HUDEP-2 (cell line): ENCODE measurements around the gene TENM3.

Experiments used
- DNase-seq, 76 experiments: peaks; one replicate each; lab custom pipeline; 2025; ENCODE audit not compliant: unreplicated experiment in 76 of 76; lab: John Stamatoyannopoulos, UW

TENM3 gene

DNA sequence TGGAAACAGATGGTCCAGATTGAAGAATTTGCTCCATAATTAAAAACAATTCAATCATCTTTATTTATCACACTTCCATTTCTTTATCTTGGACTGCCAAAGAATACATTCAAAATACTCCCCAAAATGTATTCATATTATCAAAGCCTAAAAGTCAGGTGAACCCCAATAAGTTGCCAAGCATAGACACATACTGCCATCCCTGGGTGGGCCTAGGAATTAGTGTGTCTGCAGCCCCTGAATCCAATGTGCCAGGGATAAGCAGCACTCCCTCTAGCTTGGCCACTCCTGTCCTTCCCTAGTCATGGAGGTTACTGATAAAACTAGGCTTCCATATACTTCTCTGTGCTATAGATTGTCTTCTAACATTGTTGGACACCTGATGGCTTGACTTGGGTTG, 199.9 kb downstream of the TENM3 start:
- DNase-seq = no peak

DNA sequence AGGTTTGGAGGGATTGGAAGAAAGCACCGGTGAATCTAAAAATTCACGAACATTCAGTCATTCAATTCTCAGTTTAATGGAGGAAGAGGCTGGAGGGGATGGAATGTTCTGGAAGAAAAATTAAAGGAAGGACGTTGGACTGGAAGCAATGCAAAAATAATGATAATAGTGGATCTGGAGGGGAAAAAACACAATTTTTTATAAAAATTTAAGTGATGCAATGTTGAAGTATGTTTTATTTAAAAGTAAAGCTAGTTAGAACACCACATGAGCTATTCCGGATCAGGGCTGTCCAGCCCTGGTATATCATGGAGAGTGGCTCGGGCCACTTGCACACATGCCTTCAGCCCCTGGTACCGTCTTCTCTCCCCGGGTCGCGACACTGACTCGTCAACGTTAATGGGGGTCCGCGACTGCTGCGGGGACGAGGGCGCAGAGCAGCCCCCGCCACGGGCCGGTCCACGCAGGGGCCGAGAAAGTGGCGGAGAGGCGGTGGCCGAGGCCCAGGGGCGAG, 204.6 kb downstream of the TENM3 start:
- peak in 1 of 76 experiments; percentile 1 for DNase-seq

DNA sequence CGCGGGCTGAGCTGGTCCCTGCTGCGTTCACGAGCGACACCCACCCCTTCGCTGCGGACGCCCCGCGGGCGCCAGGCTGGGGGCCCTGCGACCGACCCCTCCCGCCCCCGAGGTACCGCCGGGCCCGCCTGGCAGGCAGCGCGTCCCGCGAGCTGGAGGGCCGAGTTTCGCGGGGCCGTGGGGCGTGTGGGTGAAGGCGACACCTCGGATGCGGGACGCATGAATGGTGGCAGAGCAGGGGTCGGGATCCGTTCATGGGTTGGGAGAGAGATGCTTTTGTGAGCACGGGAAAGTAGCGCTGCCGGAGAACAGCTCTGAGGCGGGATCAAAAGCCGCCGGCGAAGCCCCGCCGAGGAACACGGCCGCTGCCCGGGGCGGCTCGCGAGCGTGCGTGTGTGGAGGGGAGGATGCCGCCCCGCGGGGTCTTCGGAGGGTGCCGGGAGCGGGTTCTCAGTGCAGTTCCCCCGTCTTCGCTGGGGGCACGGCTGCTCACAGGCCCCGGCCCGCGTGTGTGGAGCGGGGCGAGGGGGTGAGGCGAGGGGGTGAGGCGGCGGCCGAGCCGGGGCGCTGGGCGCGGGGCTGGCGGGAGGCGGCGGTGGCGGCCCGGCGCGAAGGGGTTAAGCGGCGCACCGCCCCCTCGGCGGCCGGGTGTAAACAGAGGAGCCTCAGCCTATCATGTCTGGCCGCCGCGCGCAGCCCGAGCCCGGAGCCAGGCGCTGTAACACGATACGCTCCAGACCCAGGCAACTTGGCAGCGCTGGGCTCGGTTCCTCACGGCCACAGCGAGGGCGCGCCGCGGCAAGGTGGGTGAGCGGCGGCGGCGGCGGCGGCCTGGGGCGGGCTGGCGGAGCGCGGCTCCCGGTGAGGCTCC, 205.3 kb downstream of the TENM3 start:
- peak in 45 of 76 experiments; percentile 0 to 52 (median 20) for DNase-seq

DNA sequence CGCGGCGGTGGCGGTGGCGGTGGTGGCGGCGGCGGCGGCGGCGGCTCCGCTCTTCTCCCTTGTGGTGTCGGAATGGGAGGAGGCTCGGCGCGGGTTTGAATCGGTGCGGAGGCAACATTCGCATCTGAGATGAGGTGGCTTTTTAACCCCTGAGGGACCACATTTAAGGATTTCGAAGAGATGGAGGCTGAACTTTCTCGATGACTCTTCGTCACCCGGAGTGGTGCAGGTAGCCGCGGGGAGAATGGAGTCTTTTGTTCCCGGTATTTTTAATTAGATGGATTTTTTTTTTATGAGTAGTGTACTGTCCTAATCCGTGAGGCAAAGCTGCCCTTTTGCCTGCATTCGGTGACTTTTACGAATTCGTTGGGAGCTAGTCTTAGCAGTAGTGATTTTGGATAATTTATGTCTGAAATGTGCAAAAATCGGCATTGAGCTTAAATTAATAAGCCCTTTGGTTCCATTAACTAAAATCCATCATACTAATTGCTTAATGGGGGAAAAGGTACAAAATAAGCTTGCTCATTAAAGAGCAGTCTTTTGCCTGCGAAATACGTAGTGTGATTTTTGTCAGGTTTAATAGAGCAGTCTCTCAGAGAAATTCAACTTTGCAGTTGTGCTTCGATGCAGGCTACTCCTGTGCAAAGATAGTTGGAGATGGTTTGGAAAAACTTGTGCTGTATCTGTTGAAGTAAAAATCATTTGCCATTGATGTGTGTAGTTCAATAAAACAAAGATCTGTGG, 206.2 kb downstream of the TENM3 start:
- peak in 1 of 76 experiments; percentile 19 for DNase-seq

DNA sequence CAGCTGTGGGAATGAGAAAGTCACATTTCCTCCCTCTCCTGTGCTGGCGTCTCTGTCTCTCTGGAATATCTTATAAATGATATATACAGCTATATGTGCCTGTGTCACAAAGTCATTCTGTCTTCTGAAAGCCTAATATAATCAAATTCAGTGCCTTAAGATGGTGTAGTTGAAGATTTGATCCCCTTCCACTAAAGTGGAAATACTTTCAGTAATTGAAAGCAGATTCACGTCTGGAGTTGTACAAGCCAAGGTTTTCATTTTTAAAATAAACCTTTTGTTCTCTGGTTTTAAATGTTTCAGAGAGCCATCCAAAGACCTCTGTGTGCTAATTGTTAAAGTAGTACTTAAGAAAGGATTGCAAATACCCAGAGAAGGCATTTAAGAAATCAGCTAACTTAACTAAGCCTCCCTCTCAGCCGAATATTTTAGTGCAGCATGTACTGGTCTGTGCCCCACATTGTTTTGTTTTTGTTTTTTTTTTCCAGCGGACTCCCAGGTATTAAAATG, 206.8 kb downstream of the TENM3 start:
- no peak for DNase-seq

DNA sequence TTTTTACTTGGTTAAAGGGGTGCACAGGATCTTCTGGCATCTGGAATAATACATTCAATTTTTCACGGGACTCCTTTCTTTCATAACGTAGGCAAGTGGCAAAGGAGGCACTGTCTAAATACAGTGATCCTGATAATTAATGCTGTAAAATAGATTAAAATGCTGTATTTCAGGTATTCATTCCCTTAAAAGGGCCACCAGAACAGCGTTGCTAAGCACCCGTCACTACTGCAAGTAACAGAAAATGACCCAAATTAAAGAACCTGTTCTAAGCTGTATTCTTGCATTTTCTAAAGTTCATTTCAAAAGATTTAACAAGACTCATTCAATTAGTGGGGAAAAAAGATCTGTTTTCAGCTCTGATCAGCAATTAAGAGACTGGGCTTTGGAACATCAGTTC, 208.2 kb downstream of the TENM3 start:
- DNase-seq = no peak

DNA sequence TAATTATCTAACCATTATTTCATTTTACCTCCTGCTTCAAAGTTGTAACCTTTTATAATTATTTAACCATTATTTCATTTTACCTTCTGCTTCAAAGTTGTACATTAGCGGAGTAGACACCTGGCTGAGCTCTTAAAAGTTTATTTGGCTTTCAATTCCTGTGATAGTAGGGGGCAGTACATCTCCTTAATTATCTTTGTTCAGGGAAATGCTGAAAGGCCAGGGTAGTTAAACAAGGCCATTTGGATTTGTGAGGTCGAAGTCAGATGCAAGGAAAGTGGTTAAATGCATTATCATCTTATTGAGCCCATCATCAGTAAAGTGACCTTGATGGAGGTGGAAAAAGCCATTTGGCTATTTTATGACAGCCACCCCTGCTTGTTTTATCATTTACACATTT, 210.6 kb downstream of the TENM3 start:
- DNase-seq = no peak

DNA sequence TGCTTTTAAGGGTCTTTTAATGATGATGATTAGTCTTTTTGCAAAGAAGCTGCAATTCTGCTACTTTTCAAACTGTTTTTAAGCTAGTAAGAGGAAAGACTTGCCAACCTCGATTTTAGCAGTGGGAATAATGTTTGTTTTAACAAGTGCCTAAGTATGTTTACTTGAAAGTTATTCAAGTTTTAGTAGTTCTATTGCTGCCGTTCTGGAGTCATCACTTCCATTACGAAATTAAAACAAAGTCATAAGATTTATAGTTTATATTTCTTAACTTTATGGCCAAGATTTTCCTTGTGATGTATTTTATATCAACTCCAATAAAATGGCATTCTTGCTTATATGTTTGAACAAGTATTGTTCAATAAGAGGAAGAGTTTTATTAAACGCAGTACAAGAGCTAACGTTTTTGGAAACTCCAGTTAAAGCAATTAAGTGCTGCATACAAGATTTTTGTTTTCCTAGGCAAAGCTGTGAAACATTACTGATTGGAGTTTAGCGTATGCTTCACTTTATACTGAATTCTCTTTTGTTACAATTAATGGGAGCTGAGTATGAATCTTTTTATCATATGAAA, 211.3 kb downstream of the TENM3 start:
- DNase-seq = no peak

DNA sequence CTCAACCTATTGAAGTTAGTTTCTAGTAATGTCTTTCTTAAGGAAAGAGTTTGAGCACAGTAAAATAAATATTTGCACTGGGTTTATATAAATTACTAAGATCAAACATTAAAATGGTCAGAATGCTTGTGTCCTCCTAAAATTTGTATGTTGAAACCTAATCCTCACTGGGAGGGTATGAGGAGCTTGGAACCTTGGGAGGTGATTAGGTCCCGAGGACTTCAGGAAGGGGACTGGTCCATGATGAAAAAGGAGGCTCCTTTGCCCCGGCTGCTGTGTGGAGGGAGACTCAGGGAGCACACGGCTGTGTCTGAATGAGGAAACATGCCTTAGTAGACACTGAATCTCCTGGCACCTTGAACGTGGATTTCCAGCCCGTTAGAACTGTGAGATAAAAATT, 221.9 kb downstream of the TENM3 start:
- no peak for DNase-seq

DNA sequence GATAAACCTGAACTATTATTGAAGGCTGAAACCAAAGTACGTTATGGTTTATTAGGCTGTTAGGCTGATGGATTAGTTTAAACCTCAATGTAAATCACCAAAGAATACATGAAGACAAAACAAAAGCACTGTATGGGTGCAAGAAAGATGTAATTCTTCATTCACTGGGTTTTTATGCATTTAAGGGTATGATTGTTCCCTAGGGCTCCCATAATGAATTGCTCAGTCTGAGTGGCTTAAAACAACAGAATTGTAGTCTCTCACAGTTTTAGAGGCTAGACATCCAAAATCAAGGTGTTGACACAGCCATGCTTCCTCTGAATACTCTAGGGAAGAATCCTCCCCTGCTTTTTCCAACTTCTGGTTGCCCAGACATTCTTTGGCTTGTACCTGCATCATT, 222.8 kb downstream of the TENM3 start:
- no peak for DNase-seq

DNA sequence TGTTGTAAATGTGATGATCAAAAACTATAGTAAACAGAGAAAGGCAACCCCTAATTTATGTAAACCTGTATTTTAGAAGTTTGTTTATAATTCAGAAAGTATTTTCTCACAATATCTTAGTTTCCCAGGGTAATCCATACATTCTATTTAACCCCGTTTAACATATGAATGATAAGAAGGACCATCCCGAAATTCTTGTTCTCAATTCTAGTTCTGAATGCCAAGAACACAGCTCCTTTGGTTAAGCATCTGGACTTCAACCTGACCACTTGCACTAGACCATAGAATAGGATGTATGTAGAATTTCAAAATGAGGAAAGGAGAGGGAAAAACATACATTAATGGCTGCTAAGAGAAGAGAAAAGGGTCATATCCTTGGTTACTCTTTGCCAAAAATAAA, 227.0 kb downstream of the TENM3 start:
- no peak for DNase-seq

DNA sequence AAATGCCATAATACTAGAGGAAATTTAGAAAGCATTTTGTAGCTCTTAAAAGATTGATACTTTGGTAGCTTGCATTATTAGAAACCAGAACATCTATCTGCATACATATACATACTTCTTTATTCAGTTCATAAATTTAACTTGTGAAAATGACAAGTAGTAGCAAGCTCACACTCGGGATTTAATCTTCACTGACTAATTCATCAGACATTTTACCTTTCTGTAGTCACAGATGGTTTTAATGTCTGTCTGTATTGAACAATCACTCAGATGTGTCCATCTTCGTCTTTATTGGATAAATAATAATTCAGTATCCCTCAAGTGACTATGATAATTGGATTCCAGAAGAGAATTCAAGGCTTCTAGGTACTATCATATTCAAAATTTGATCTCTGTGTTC, 232.3 kb downstream of the TENM3 start:
- no peak for DNase-seq

DNA sequence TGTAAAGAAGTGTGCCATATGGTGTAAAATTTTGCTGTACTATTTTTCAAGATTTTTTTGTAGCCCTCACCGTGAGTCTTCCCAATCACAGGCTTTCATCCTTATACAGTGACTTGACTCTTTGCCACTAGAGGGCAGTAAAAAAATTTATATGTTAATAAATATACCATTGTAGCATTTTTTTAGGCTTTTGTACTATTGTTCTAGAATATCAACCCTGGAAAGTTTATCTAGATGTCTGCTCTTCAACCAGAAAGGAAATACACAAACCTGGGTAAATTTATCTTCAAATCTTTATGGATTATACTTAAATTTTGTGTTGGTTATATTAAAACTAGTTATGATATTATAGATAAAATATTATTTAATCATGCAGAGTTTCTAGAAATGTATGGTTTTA, 235.3 kb downstream of the TENM3 start:
- DNase-seq = peak in 13 of 76 experiments; percentile 3 to 23 (median 12)

DNA sequence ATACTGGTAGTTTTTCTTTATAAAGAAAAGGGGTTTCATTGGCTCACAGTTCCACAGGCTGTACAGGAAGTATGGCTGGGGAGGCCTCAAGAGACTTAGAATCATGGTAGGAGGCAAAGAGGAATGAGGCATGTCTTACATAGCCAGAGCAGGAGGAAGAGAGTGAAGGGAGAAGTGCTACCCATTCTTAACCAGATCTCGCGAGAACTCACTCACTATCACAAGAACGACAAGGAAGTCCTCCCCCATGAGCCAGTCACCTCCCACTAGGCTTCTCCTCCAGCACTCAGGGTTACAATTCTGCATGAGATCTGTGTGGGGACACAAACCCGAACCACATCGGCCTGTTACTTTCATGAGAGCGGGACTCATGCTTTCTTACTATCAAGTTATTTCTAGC, 240.5 kb downstream of the TENM3 start:
- no peak for DNase-seq

DNA sequence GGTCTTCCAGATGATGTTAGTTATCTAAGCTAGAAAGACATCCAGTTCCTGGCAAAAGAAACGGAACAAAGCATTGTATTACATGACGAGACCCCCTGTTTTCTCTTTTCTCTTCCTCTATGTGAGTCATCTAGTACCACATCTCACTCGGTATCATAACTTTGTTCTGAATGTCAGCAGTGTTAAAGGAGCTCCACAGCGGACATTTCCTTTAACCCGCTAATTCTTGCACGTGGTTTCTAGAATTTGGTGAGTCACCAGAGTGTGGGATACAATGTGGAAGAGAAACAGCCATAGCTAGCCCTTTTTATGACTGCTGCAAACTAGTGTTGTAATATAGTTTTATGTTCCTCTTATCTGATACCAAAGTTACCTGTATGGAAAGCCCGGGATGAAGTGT, 243.7 kb downstream of the TENM3 start:
- no peak for DNase-seq

DNA sequence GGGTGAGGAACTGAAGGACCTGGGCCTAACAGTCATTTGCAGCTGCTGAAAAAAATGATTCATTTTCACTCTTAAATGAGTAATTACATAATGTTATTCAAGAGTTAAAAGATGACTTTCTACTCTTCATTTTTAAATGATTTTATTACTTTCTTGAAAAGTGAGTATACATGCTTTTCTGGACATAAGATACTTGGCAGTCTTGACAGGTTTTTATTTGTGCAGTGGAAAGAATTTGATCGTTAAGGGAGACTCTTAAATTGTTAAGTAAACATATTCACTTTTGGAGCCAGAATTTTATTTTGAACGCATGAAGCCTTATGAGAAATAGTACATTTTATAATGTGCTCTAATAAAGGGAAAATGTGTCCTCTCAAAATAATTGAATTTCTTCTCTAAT, 245.7 kb downstream of the TENM3 start:
- no peak for DNase-seq

DNA sequence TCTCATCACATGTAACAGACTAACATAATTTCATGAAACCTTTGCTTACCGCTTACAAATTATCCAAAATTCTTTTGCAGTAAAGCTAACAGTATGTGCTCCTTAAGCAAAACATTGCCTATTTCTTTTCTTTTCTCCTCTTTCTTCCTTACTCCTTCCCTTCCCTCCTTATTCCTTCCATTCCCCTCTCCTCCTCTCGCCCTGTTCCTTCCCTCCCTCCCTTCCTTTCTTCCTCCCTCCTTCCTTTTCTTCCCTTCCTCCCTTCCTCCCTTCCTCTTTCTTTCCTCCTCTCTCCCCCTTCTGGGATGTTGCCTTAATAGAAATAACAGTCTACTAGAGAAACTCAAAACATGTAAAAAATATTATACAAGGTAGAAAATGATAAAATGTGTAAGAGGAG, 246.4 kb downstream of the TENM3 start:
- DNase-seq = no peak

DNA sequence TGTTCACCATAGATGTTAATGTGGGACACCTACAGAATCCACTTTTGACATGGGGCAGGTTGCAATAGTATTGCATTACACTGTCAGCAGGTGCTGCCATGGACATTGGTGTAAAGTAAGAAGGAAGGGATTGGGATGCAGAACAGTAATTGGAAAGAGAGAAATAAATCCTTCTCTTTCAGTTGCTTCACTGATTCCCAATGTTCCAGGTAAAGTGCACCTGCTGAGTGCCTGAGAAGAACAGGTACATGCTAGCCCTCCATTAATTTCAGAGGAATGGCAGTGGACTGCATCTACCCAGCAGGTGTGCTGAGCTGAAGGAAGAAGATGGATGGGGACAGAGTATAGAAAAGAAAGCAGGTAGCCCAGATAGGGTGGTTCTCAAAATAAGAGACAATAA, 248.5 kb downstream of the TENM3 start:
- DNase-seq = no peak

DNA sequence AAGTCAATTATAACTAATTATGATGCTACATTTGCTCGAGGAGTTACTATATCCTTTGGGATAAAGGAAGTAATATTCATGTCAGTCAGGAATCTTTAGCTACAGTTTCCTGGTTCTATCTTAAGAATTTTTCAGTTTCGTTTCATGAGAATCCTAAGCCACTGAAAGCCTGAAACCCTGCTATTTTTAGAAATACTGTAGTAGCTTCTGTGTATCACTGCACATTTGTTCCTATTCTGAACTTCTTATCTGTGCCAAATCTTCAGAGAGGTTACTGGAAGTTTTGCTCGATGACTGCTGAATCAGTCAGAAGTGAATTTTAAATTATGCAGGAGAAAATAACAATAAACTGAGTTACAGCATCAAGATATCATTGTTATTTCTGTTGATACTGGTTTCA, 249.2 kb downstream of the TENM3 start:
- DNase-seq = no peak

DNA sequence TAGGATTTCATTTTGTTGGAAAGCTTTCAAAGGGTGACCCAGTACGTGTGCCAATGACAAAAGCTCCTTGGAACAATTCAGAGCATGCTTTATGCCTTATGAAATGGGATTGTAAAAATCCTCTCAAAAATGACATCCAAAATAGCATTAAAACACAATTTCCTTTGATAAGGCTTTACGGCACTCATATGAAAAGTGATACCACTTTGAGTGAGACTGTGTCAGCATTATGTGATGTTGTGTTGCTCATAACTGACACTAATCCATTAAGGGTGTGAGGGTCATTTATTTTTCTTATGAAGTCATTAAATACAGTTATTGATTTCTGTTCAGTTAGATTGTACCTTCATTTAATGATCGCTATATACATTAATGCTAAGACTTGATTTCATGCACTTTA, 250.2 kb downstream of the TENM3 start:
- no peak for DNase-seq

DNA sequence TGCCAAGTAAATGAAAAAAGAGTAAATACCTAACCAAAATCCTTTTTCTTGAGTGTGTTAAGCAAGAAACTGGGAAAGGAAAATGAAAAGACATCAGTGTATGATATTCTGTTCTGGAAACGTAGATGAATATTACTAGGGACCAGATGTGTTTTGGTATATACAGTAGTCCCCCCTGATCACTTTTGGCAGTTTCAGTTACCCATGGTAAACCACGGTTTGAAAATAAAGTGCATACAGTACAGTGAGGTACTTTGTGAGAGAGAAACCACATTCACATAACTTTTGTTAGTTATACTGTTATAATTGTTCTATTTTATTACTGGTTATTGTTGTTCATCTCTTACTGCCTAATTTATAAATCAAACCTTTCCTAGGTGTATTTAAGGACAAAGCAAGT, 250.9 kb downstream of the TENM3 start:
- DNase-seq = no peak
